Measurements from ENCODE around the gene PDGFD.

PDGFD gene

DNA sequence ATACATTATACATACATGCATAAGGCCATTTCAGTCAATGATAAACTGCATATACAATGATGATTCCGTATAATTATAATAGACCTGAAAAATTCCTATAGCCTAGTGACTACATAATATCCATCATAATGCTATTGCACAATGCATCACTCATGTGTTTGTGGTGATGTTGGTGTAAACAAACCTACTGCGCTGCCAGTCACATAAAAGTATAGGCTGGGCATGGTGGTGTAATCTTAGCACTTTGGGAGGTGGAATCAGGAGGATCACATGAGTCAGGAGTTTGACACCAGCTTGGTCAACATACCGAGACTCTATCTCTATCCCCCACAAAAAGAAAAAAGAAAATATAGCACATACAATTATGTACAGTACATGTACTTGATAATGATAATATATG, 291.2 kb downstream of the PDGFD start:
- no peak for DNase-seq

- DNase-seq = no peak
These were observed 291.9 kb downstream of the PDGFD start for GRCh38 chr11:103871923-103872551.

DNA sequence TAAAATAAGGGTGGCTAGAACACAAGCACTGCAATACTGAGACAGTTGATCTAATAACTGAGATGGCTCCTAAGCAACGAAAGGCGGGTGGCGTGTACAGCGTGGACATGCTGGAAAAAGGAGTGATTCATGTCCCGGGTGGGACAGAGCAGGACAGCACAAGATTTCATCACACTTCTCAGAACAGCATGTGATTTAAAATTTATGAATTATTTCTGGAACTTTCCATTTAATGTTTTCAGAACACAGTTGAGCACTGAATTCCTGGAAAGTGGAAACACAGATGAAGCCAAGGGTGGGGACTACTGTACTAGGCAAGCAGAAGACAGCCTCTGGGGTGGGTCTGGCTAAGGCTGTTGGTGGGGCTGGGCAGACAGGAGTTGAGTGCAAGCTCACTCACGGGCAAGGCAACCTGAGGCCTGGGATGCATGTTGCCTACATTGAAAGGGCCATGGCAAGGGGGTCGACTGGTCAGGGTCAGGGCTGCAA, 293.1 kb downstream of the PDGFD start:
- no peak for DNase-seq

- no peak for DNase-seq
These were observed 296.5 kb downstream of the PDGFD start for GRCh38 chr11:103867481-103867880.

- DNase-seq = no peak
These were observed 300.4 kb downstream of the PDGFD start for GRCh38 chr11:103863497-103863896.

- DNase-seq = no peak
These were observed 301.2 kb downstream of the PDGFD start for GRCh38 chr11:103862802-103863174.

DNA sequence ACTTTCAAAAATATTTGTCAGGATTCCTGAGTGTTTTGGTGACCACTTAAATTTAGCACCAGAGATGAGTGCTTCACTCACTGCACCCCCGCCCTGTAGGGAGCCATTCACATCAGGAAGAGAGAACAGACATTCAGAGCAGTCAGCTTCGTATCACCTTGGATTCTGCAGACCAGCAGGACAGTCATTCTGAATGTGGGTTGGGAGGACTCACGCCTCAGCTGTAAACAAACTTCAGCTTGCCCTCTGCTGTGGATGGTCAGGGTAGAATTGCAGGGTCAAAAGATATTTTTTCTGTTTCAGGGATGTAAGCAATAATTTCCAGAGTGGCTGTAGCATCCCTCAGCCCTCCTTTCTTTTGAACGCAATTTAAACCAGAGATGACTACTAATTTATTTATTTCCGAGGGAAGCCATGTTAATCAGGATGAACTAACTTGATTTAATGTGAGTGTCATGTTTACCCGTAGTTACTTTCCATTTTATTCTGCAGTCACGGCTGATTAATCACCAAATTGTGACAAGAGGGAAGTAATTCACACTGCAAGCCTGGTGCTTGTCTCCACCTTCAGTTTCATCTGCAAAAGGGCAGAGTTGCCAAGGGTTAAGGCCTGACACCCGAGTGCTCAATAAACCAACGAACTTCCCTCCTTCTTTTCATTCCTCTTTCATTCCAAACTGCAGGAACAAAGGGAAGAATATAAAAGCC, 301.7 kb downstream of the PDGFD start:
- no peak for DNase-seq
